ENCODE data around the gene BRPF1. TPM values are rescaled to one million over a fixed set of nuclear protein-coding genes. Genes with fewer than 3 reads are reported as not detected.

The BRPF1 gene
- polyA plus RNA-seq, 1 experiment = 5.7 TPM

GRCh38 chr3:9778143-9779074, 46.9 kb downstream of the BRPF1 start:
- DNase-seq (ENCODE audit: low read depth, low spot score) = no peak
- H3K9me3 ChIP-seq (ENCODE audit: control insufficient read depth, insufficient read depth, low read length) = no peaks in the 10 kb centered on the region
- no peak overlapping the region for H3K4me3 ChIP-seq (ENCODE audit: low read depth, low read length)
- H3K27ac ChIP-seq (ENCODE audit: low read depth, low read length) = peak overlapping the region; percentile 75
- TF ChIP-seq CTCF (IDR thresholded peaks at IDR 0.05; ENCODE audit: low read depth, low read length) = no peak
- H3K27me3 ChIP-seq (ENCODE audit: control insufficient read depth, insufficient read depth, low read length) = no peaks in the 10 kb centered on the region
- ChIA-PET POLR2A (interaction anchor here (0.7 to 1.0 kb wide), 2 partner anchors 29 to 30 kb away, joined by 3 to 6 read pairs; partner anchors contain the start of gene OGG1), CTCF (interaction anchor here (0.6 kb wide), 1 partner anchor 1277 kb away, joined by 3 read pairs; the partner anchor contains the start of gene LMCD1)

GRCh38 chr3:9779075-9779593, 47.6 kb downstream of the BRPF1 start:
- H3K9me3 ChIP-seq (ENCODE audit: control insufficient read depth, insufficient read depth, low read length) = peaks cover 2% of the 10 kb centered on the region; the same call in 1 of the 2 replicates
- POLR2A ChIA-PET = no interaction called here
- no peaks in the 10 kb centered on the region for H3K27me3 ChIP-seq (ENCODE audit: control insufficient read depth, insufficient read depth, low read length)
- CTCF ChIA-PET = no interaction called here
- TF ChIP-seq CTCF (IDR thresholded peaks at IDR 0.05; ENCODE audit: low read depth, low read length) = no peak
- no peak overlapping the region for H3K27ac ChIP-seq (ENCODE audit: low read depth, low read length)
- no peak overlapping the region for H3K4me3 ChIP-seq (ENCODE audit: low read depth, low read length)
- DNase-seq (ENCODE audit: low read depth, low spot score) = no peak

GRCh38 chr3:9779721-9780457, 48.4 kb downstream of the BRPF1 start:
- ChIA-PET POLR2A (interaction anchor here (0.6 to 1.6 kb wide), 3 partner anchors 14 to 40 kb away, joined by 3 to 4 read pairs (median 3); no protein-coding TSS in a partner anchor), CTCF (no interaction called here)
- H3K27me3 ChIP-seq (ENCODE audit: control insufficient read depth, insufficient read depth, low read length) = no peaks in the 10 kb centered on the region
- no peak for DNase-seq (ENCODE audit: low read depth, low spot score)
- peaks cover 2% of the 10 kb centered on the region; the same call in 1 of the 2 replicates for H3K9me3 ChIP-seq (ENCODE audit: control insufficient read depth, insufficient read depth, low read length)
- no peak overlapping the region for H3K4me3 ChIP-seq (ENCODE audit: low read depth, low read length)
- no peak for TF ChIP-seq CTCF (IDR thresholded peaks at IDR 0.05; ENCODE audit: low read depth, low read length)
- H3K27ac ChIP-seq (ENCODE audit: low read depth, low read length) = no peak overlapping the region

GRCh38 chr3:9780458-9780812, 48.9 kb downstream of the BRPF1 start:
- TF ChIP-seq CTCF (IDR thresholded peaks at IDR 0.05; ENCODE audit: low read depth, low read length) = no peak
- Histone ChIP-seq H3K9me3 (ENCODE audit: control insufficient read depth, insufficient read depth, low read length) (peaks cover 2% of the 10 kb centered on the region; the same call in 1 of the 2 replicates), H3K4me3 (ENCODE audit: low read depth, low read length) (no peak overlapping the region), H3K27me3 (ENCODE audit: control insufficient read depth, insufficient read depth, low read length) (no peaks in the 10 kb centered on the region), H3K27ac (ENCODE audit: low read depth, low read length) (no peak overlapping the region)
- POLR2A ChIA-PET = interaction anchor here (0.6 to 1.6 kb wide), 3 partner anchors 13 to 39 kb away, joined by 3 to 4 read pairs (median 3); no protein-coding TSS in a partner anchor
- CTCF ChIA-PET = interaction anchor here (0.5 kb wide), 1 partner anchor 334 kb away, joined by 3 read pairs; no protein-coding TSS in a partner anchor
- no peak for DNase-seq (ENCODE audit: low read depth, low spot score)

All from AG04450 (cell line).